Neural progenitor cell (in vitro differentiated cells): ENCODE data around the gene PLPPR2.

Experiments used
- CTCF ChIP-seq: fragments of 200-600 bp; sonication (generic); IDR thresholded peaks from 2 replicates; pipeline ENCODE4 v1.5.1; 2017; ENCODE audit warnings: antibody characterized with exemption, mild to moderate bottlenecking
- EZH2 ChIP-seq: fragments of 200-600 bp; sonication (generic); IDR thresholded peaks from 2 replicates; pipeline ENCODE4 v1.6.1; 2017; ENCODE audit warnings: antibody characterized with exemption, mild to moderate bottlenecking, moderate library complexity

DNA sequence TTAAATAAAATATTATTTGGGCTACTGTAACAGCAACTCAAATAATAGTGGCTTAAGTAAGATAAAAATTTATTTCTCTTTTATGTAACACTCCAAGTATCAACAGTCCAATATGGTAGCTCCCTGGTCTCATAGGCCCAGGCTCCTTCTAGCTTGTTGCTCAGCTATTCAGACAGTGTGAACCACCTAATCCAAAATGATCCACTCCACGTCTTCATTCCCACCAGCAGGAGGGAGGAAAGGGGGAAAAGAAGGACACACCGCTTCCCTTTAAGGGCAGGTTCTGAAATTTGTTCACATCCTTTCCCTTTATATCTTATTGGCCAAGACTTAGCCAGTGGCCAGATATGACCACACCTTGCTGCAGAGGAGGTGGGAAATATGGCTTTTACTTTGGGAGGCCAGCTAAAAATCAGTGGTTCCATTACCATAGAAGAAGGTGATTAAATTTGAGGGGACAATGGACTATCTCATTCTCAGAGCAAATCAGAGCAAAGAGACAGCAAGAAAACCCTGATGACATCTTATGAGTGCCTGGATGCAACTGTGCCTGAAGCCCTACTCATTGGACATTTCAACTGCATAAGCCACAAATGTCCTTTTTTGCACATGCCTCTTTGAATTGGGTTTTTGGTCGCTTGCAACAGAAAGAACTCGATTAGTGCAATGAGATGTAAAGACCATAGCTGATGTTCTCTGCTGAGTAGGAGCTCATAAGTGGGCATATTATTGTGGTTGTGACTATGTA lies 35.9 kb downstream of the PLPPR2 start:
- TF ChIP-seq CTCF (no peak), EZH2 (no peak)
